GM19240 (cell line): Measurements from ENCODE around the gene ST13.
"Not testable (repeated sequence)": the region's sequence is repeated elsewhere in the genome, so short reads cannot be mapped to it uniquely, and the experiment has no call there.

Experiments
- DNase-seq: peaks from one replicate; pipeline ENCODE4 v3.0.0; 2011; ENCODE audit warnings: low spot score; ENCODE audit not compliant: insufficient read length

ST13 gene

GRCh38 chr22:40856513-40857308, at the start of gene ST13, which contains the start of gene XPNPEP3:
ST13 (minus strand) TSS chr22:40856639; CDS start chr22:40856540, 99 bp downstream.
XPNPEP3 (plus strand) TSS chr22:40857148; CDS start chr22:40857182, 34 bp downstream.
- peak; percentile 46 for DNase-seq

GRCh38 chr22:40904101-40904500, 47.7 kb upstream of the ST13 start:
- no peak for DNase-seq

- peak; percentile 2 for DNase-seq
Observed at GRCh38 chr22:40898850-40899357, 42.5 kb upstream of the ST13 start.

- no peak for DNase-seq
Observed at GRCh38 chr22:40894417-40894816, 38.0 kb upstream of the ST13 start.

- no peak for DNase-seq
Observed at GRCh38 chr22:40890881-40891280, 34.4 kb upstream of the ST13 start.

GRCh38 chr22:40889116-40889515, 32.7 kb upstream of the ST13 start:
- DNase-seq, result no peak

- DNase-seq, result no peak
Observed at GRCh38 chr22:40878922-40879321, 22.5 kb upstream of the ST13 start.

GRCh38 chr22:40877488-40877887, 21.0 kb upstream of the ST13 start:
- no peak for DNase-seq

- DNase-seq, result no peak
Observed at GRCh38 chr22:40876907-40877306, 20.5 kb upstream of the ST13 start.

- DNase-seq, result no peak
Observed at GRCh38 chr22:40875111-40875510, 18.7 kb upstream of the ST13 start.

- no peak for DNase-seq
Observed at GRCh38 chr22:40874016-40874415, 17.6 kb upstream of the ST13 start.

GRCh38 chr22:40868379-40868778, 11.9 kb upstream of the ST13 start:
- DNase-seq, result not testable (repeated sequence)

- no peak for DNase-seq
Observed at GRCh38 chr22:40867109-40867508, 10.7 kb upstream of the ST13 start.

GRCh38 chr22:40862537-40862936, 6.1 kb upstream of the ST13 start:
- no peak for DNase-seq

- no peak for DNase-seq
Observed at GRCh38 chr22:40862013-40862412, 5.6 kb upstream of the ST13 start, which contains the start of gene DNAJB7. DNAJB7 (minus strand) TSS chr22:40862113; CDS start chr22:40861994, 119 bp downstream.

GRCh38 chr22:40857309-40857855, 943 bp upstream of the ST13 start:
- DNase-seq, result no peak

GRCh38 chr22:40855979-40856512, 393 bp downstream of the ST13 start:
- no peak for DNase-seq

GRCh38 chr22:40855071-40855978, 1.1 kb downstream of the ST13 start:
- DNase-seq, result no peak

- DNase-seq, result no peak
Observed at GRCh38 chr22:40853961-40854360, 2.5 kb downstream of the ST13 start.

- DNase-seq, result no peak
Observed at GRCh38 chr22:40853333-40853732, 3.1 kb downstream of the ST13 start.

GRCh38 chr22:40845816-40846215, 10.6 kb downstream of the ST13 start:
- not testable (repeated sequence) for DNase-seq
